Testis (tissue), 3 donors: ENCODE results near the gene RASGRF1. TPM values are rescaled to one million over a fixed set of nuclear protein-coding genes. Genes with fewer than 3 reads are reported as not detected.

ENCODE experiments used
- DNase-seq: peaks from one replicate; pipeline ENCODE4 v3.0.0-alpha.2; 2019
- H3K27ac ChIP-seq, 2 donors: fragments of 200-600 bp; sonication (generic); one replicate each; pipeline ENCODE4 v1.5.1; 2019
- H3K27me3 ChIP-seq: fragments of 200-600 bp; sonication (generic); one replicate; pipeline ENCODE4 v1.5.1; 2019
- H3K36me3 ChIP-seq: fragments of 200-600 bp; sonication (generic); one replicate; pipeline ENCODE4 v1.5.1; 2017; ENCODE audit warnings: low read depth; ENCODE audit errors: missing control alignments
- H3K4me1 ChIP-seq: fragments of 200-600 bp; sonication (generic); one replicate; pipeline ENCODE4 v1.5.1; 2019
- H3K4me3 ChIP-seq, 2 donors: fragments of 200-600 bp; sonication (generic); one replicate each; pipeline ENCODE4 v1.5.1; 2017 to 2019
- H3K9me3 ChIP-seq: fragments of 200-600 bp; sonication (generic); one replicate; pipeline ENCODE4 v1.5.1; 2017
- CTCF ChIP-seq, 3 experiments: fragments of 450-650 bp in 2 of 3; fragments of 200-600 bp in 1 of 3; sonication (generic) in 1 of 3; IDR thresholded peaks; one replicate each; pipeline ENCODE4 v1.5.1; 2016 to 2019; ENCODE audit warnings: antibody characterized with exemption in 3 of 3, mild to moderate bottlenecking in 2 of 3, moderate library complexity in 1 of 3
- POLR2A ChIP-seq: fragments of 450-650 bp; IDR thresholded peaks from one replicate; pipeline ENCODE4 v1.6.1; 2017; ENCODE audit warnings: antibody characterized with exemption, mild to moderate bottlenecking, moderate library complexity
- WGBS, 2 donors: methylation state at CpG; one replicate each; pipeline ENCODE4 v1.1.5; 2018; 5-methylcytosine and 5-hydroxymethylcytosine counted together
- intact Hi-C: fragments of 100-400 bp; cut with DNase I; formaldehyde crosslinking; loops from one replicate; pipeline ENCODE4 v1.15.1; 2023; ENCODE audit warnings: low total_unique reads
- polyA plus RNA-seq: library from polyadenylated mRNA; stranded (reverse); fragments of 350-450 nt; fragmentation: Illumina TruSeq; extraction: RNeasy Lipid Tissue Mini Kit (QIAGEN cat#74804); gene quantifications from one replicate; pipeline ENCODE4 v1.2.3, GENCODE V29; 2014; ENCODE audit warnings: low read depth, low replicate concordance; ENCODE audit not compliant: insufficient read depth
- total RNA-seq, 2 donors: library from RNA; depleted of rRNA; stranded (reverse); fragments of >200 nt; gene quantifications; one replicate each; pipeline ENCODE4 v1.2.3, GENCODE V29; 2016

RASGRF1 gene
- total and polyA plus RNA-seq, 3 donors from 2014 or later = 2.6 to 3.3 (median 3.1) TPM

GRCh38 chr15:78977091-78977571 lies 113.4 kb downstream of the RASGRF1 start:
- no peaks in the 10 kb centered on the region for H3K9me3 ChIP-seq

GRCh38 chr15:78976691-78977090 lies 113.9 kb downstream of the RASGRF1 start:
- 80 to 82% methylated on average over 7 of the region's 7 CpGs for WGBS, 2 donors
- TF ChIP-seq CTCF (IDR thresholded peaks at IDR 0.05) = no peak
- TF ChIP-seq POLR2A = no peak
- peaks cover 9% of the 10 kb centered on the region for H3K4me1 ChIP-seq
- no peaks in the 10 kb centered on the region for H3K9me3 ChIP-seq
- H3K27ac ChIP-seq = no peak overlapping the region
- intact Hi-C loops = no loop called here
- DNase-seq = no peak
- no peak overlapping the region for H3K4me3 ChIP-seq
- H3K36me3 ChIP-seq = no peaks in the 10 kb centered on the region
- H3K27me3 ChIP-seq = no peaks in the 10 kb centered on the region

More at GRCh38 chr15:78977091-78977571, 113.4 kb downstream of the RASGRF1 start:
- Histone ChIP-seq H3K27ac (no peak overlapping the region), H3K4me1 (peaks cover 9% of the 10 kb centered on the region), H3K4me3 (no peak overlapping the region), H3K36me3 (no peaks in the 10 kb centered on the region), H3K27me3 (no peaks in the 10 kb centered on the region)
- TF ChIP-seq POLR2A (no peak), CTCF (IDR thresholded peaks at IDR 0.05) (no peak)
- no peak for DNase-seq
- WGBS, 2 donors = 80 to 84% methylated on average over 3 to 4 of the region's 4 CpGs
- intact Hi-C loops = no loop called here

- Histone ChIP-seq H3K27me3 (no peaks in the 10 kb centered on the region), H3K9me3 (no peaks in the 10 kb centered on the region), H3K36me3 (no peaks in the 10 kb centered on the region), H3K4me3 (no peak overlapping the region), H3K27ac (no peak overlapping the region), H3K4me1 (peaks cover 6% of the 10 kb centered on the region)
- TF ChIP-seq CTCF (IDR thresholded peaks at IDR 0.05) (no peak), POLR2A (no peak)
- intact Hi-C loops = no loop called here
- DNase-seq = no peak
- 95% methylated on average over 4 to 7 of the region's 7 CpGs for WGBS, 2 donors
These were observed 116.2 kb downstream of the RASGRF1 start for GRCh38 chr15:78974272-78974918.

GRCh38 chr15:78969687-78970349 lies 120.8 kb downstream of the RASGRF1 start:
- 71 to 84% methylated on average over 5 of the region's 5 CpGs for WGBS, 2 donors

More at GRCh38 chr15:78969687-78970349, 120.8 kb downstream of the RASGRF1 start:
- TF ChIP-seq CTCF (IDR thresholded peaks at IDR 0.05) (no peak), POLR2A (no peak)
- H3K36me3 ChIP-seq = no peaks in the 10 kb centered on the region
- no peak overlapping the region for H3K27ac ChIP-seq
- H3K4me3 ChIP-seq = no peak overlapping the region
- intact Hi-C loops = no loop called here
- DNase-seq = no peak
- no peaks in the 10 kb centered on the region for H3K27me3 ChIP-seq
- no peaks in the 10 kb centered on the region for H3K4me1 ChIP-seq
- no peaks in the 10 kb centered on the region for H3K9me3 ChIP-seq
